Esophagus mucosa (tissue), 1 donor: ENCODE results near the gene SYK. TPM values are rescaled to one million over a fixed set of nuclear protein-coding genes. Genes with fewer than 3 reads are reported as not detected.

Experiments
- total RNA-seq: library from RNA; stranded (reverse); gene quantifications from one replicate; pipeline ENCODE4 v1.2.4, GENCODE V29; 2023
- donor health status: DM: yes; HTN: yes; CAD: no.

Gene SYK
- total RNA-seq, 1 donor from 2014 or later: 60.3 TPM

Other genes starting within 250 kb of the SYK start
- not detected for gene DIRAS2, start 159.0 kb upstream of the SYK start, total RNA-seq